ENCODE measurements around the gene DHX29.
A peak's percentile ranks its signal among the peaks of the same experiment; 100 is the strongest.

The DHX29 gene

DNA sequence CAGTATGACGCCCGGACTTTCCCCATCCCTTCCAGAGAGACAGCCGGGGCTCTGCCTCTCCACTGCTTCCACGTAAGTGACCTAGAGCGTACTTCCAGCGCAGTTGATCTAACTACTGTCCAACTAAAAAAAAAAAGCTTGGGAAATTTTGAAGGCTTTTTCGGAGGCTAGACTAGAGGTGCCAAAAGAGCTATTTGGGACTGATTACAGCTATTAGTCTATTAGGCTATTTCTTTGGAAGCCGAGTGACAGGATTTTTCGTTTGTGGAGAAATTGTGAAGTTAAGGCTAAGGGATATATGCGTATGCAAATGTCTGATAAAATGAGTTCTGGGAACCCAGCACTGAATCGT, 75.6 kb downstream of the DHX29 start:
- no peak overlapping the region for H3K27ac ChIP-seq
- H3K79me2 ChIP-seq: no peaks in the 10 kb centered on the region
- peaks cover 2% of the 10 kb centered on the region for H3K4me1 ChIP-seq
- no peaks in the 10 kb centered on the region for H3K27me3 ChIP-seq (ENCODE audit: control insufficient read depth, insufficient read depth, low read length)
- peak overlapping the region; percentile 69 for H3K4me3 ChIP-seq (ENCODE audit: low read depth, low read length)
- no peak overlapping the region for H3K9ac ChIP-seq
- no peaks in the 10 kb centered on the region for H3K9me3 ChIP-seq (ENCODE audit: control insufficient read depth, low read length)
- TF ChIP-seq, protein P1, sequence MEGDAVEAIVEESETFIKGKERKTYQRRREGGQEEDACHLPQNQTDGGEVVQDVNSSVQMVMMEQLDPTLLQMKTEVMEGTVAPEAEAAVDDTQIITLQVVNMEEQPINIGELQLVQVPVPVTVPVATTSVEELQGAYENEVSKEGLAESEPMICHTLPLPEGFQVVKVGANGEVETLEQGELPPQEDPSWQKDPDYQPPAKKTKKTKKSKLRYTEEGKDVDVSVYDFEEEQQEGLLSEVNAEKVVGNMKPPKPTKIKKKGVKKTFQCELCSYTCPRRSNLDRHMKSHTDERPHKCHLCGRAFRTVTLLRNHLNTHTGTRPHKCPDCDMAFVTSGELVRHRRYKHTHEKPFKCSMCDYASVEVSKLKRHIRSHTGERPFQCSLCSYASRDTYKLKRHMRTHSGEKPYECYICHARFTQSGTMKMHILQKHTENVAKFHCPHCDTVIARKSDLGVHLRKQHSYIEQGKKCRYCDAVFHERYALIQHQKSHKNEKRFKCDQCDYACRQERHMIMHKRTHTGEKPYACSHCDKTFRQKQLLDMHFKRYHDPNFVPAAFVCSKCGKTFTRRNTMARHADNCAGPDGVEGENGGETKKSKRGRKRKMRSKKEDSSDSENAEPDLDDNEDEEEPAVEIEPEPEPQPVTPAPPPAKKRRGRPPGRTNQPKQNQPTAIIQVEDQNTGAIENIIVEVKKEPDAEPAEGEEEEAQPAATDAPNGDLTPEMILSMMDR (IDR thresholded peaks at IDR 0.05): no peak
- peak overlapping the region; percentile 95 for H2AFZ ChIP-seq
- peak overlapping the region; percentile 99 for H3K4me2 ChIP-seq (ENCODE audit: low read length)
- no peaks in the 10 kb centered on the region for H3K36me3 ChIP-seq (ENCODE audit: control insufficient read depth, insufficient read depth, low read length)

DNA sequence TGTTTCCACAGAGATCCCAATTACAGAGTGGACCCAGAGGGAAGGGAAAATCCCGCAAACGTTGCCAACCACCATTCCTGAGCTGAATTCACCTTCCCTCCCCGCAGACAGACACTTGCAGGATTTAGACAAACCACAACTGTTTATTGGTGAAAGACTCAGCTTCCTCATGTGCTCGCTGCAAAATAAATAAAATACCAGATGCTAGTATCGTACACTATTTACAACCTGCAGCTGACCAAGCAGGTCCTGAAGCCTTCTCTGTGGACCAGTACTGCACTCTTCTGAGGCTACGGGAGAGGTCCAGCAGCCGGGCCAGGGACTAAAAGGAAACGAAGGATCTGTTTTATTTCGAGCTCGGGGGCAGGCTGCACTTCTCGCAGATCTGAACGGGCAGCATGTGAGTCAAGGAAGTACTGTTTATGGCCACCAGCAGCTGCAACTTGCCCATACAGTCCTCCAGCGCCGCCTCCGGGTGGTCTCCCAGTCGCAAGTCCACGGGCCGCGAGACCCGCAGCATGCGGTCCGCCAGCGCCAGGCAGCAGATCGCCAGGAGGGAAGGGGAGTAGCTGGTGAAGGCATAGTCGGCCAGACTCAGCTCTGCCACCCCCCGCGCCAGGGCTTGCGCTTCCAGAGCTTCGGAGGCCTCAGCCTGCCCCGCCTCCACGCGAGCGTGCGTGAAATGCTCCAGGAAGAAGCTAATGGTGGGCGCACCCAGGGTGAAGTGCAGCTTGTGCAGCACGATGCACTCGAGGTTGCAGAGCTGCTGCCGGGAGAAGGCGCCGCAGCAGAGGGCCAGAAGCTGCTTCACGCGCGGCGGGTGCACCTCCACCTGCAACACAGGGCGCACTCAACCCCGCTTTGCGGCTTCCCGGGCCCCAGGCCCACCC, 76.2 kb downstream of the DHX29 start:
- Histone ChIP-seq H3K4me1 (peaks cover 2% of the 10 kb centered on the region), H3K27ac (no peak overlapping the region), H3K27me3 (ENCODE audit: control insufficient read depth, insufficient read depth, low read length) (no peaks in the 10 kb centered on the region), H3K4me2 (ENCODE audit: low read length) (no peak overlapping the region), H3K4me3 (ENCODE audit: low read depth, low read length) (no peak overlapping the region), H3K36me3 (ENCODE audit: control insufficient read depth, insufficient read depth, low read length) (no peaks in the 10 kb centered on the region), H2AFZ (no peak overlapping the region), H3K9ac (no peak overlapping the region), H3K79me2 (no peaks in the 10 kb centered on the region), H3K9me3 (ENCODE audit: control insufficient read depth, low read length) (no peaks in the 10 kb centered on the region)
- TF ChIP-seq, protein P1 (IDR thresholded peaks at IDR 0.05): no peak

DNA sequence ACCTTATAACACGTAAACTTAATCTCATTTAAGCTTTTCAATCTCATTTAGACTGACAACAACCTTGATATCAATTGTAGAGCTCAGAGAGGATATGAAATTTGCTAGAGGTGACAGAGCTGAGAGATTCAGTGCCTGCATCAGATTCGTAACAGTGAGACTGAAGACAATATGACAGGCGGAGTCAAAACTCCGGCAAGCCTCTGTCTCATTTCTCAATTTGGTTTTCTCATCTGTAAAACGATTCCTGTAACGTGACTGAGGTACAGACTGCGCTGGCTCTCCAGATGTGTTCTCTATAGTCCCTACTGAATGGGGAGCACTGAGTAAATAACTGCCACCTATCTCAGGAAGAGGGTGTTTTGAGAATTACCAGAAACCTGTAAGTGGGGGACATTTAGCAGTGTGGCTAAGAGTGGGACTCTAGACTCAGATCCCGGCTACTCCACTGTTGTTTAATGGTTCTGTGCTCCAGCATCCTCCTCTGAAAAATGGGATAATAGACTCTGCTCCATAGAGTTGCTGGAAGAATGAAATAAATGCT, 77.3 kb downstream of the DHX29 start:
- Histone ChIP-seq H2AFZ (no peak overlapping the region), H3K79me2 (no peaks in the 10 kb centered on the region), H3K4me1 (peaks cover 2% of the 10 kb centered on the region), H3K9me3 (ENCODE audit: control insufficient read depth, low read length) (no peaks in the 10 kb centered on the region), H3K4me3 (ENCODE audit: low read depth, low read length) (no peak overlapping the region), H3K27me3 (ENCODE audit: control insufficient read depth, insufficient read depth, low read length) (no peaks in the 10 kb centered on the region), H3K36me3 (ENCODE audit: control insufficient read depth, insufficient read depth, low read length) (no peaks in the 10 kb centered on the region), H3K9ac (no peak overlapping the region), H3K27ac (no peak overlapping the region), H3K4me2 (ENCODE audit: low read length) (no peak overlapping the region)
- TF ChIP-seq, protein P1 (IDR thresholded peaks at IDR 0.05): no peak

DNA sequence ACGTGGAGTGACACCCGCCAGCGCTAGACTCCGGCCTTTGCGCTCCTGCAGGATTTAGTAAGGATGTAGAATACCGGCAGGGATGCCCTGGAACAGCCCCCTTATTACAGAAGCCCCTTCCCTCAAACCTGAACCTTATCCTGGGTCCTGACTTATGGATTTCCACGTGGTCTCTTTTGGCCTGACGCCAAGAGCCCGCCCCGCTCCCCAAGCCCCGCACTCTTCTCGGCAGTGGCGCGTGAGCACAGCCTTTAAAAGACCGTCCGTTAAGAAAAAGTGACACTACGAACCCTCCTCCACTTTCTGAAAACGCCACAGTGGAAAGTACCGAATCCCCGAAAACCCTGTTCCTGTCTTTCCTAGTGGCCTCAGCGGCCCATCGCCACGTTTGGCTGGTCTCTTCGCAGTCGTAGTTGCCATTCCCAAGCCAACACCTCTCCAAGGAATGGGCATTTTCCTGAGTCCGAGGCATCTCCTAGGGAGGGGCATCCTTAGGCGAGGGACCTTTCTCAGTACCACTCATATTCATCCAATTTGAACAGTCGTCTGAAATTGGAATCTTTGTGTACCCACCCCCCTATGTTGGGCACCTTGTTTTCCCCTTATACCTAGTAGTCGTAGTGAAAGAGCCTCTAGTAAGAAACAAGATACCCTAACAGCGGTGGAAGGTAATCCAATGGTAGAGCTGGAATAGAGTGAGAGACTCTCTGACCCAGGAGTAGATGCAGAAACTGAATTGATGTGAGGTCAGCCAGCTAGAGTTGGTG, 79.6 kb downstream of the DHX29 start:
- no peaks in the 10 kb centered on the region for H3K79me2 ChIP-seq
- H3K27me3 ChIP-seq (ENCODE audit: control insufficient read depth, insufficient read depth, low read length): no peaks in the 10 kb centered on the region
- TF ChIP-seq, protein P1 (IDR thresholded peaks at IDR 0.05): no peak
- peaks cover 2% of the 10 kb centered on the region for H3K4me1 ChIP-seq
- H3K4me2 ChIP-seq (ENCODE audit: low read length): peak overlapping the region; percentile 68
- H3K4me3 ChIP-seq (ENCODE audit: low read depth, low read length): peak overlapping the region; percentile 60
- H3K27ac ChIP-seq: peak overlapping the region; percentile 61
- peak overlapping the region; percentile 86 for H2AFZ ChIP-seq
- no peak overlapping the region for H3K9ac ChIP-seq
- H3K9me3 ChIP-seq (ENCODE audit: control insufficient read depth, low read length): no peaks in the 10 kb centered on the region
- H3K36me3 ChIP-seq (ENCODE audit: control insufficient read depth, insufficient read depth, low read length): no peaks in the 10 kb centered on the region

All from parathyroid adenoma (tissue), 2 donors.